Fibroblast of mammary gland (primary cell): ENCODE data around the gene KIF26B.

Source experiments
- DNase-seq: peaks from one replicate; pipeline ENCODE4 v3.0.0-alpha.2; 2010; ENCODE audit warnings: low read depth
- H3K4me3 ChIP-seq: 2 replicates; pipeline ENCODE4 v1.5.1; 2011; ENCODE audit warnings: low read depth, mild to moderate bottlenecking, low read length, moderate library complexity; ENCODE audit not compliant: control insufficient read depth
- TF ChIP-seq, protein P1 (sequence below): conservative IDR thresholded peaks from 2 replicates; pipeline ENCODE4 v1.5.1; 2011; ENCODE audit warnings: low read depth, low read length, inconsistent platforms; ENCODE audit not compliant: control insufficient read depth, insufficient read depth

The KIF26B gene

GRCh38 chr1:245111073-245111472, 43.7 kb upstream of the KIF26B start:
- no peak overlapping the region for H3K4me3 ChIP-seq
- DNase-seq: no peak

GRCh38 chr1:245113649-245114048, 41.1 kb upstream of the KIF26B start:
- TF ChIP-seq, protein P1, sequence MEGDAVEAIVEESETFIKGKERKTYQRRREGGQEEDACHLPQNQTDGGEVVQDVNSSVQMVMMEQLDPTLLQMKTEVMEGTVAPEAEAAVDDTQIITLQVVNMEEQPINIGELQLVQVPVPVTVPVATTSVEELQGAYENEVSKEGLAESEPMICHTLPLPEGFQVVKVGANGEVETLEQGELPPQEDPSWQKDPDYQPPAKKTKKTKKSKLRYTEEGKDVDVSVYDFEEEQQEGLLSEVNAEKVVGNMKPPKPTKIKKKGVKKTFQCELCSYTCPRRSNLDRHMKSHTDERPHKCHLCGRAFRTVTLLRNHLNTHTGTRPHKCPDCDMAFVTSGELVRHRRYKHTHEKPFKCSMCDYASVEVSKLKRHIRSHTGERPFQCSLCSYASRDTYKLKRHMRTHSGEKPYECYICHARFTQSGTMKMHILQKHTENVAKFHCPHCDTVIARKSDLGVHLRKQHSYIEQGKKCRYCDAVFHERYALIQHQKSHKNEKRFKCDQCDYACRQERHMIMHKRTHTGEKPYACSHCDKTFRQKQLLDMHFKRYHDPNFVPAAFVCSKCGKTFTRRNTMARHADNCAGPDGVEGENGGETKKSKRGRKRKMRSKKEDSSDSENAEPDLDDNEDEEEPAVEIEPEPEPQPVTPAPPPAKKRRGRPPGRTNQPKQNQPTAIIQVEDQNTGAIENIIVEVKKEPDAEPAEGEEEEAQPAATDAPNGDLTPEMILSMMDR: no peak
- H3K4me3 ChIP-seq: no peak overlapping the region
- DNase-seq: no peak

More at GRCh38 chr1:245111073-245111472, 43.7 kb upstream of the KIF26B start:
- TF ChIP-seq, protein P1: no peak

GRCh38 chr1:245116131-245116530, 38.7 kb upstream of the KIF26B start:
- no peak overlapping the region for H3K4me3 ChIP-seq
- DNase-seq: no peak
- TF ChIP-seq, protein P1: no peak

DNA sequence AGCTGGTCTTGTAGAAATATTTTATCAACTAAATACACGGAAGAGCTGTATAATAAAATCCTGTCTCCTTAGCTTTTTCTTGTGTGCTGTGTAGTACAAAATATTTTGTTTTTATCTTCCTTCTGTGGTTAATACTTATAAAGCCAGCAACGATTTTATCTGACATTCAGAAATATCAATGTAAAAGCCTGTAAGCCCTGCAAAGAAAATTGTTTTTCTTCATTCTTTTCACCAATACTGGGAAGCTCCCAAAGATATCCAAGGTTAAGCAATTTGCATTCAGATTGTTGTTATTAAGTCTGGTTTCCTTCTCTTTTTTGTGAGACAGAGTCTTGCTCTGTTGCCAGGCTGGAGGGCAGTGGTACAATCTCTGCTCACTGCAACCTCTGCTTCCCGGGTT, 38.0 kb upstream of the KIF26B start:
- no peak overlapping the region for H3K4me3 ChIP-seq
- DNase-seq: no peak
- TF ChIP-seq, protein P1: no peak

GRCh38 chr1:245118066-245118465, 36.7 kb upstream of the KIF26B start:
- TF ChIP-seq, protein P1: no peak
- no peak for DNase-seq
- no peak overlapping the region for H3K4me3 ChIP-seq

GRCh38 chr1:245118806-245119205, 36.0 kb upstream of the KIF26B start:
- no peak overlapping the region for H3K4me3 ChIP-seq
- TF ChIP-seq, protein P1: no peak
- no peak for DNase-seq

GRCh38 chr1:245121523-245121922, 33.3 kb upstream of the KIF26B start:
- DNase-seq: no peak
- H3K4me3 ChIP-seq: no peak overlapping the region
- TF ChIP-seq, protein P1: no peak
